ENCODE measurements around the gene CD48. TPM values are rescaled to one million over a fixed set of nuclear protein-coding genes. Genes with fewer than 3 reads are reported as not detected.

The CD48 gene
- total and polyA plus RNA-seq, 4 donors, result 2.5 to 10.0 (median 5.1) TPM

GRCh38 chr1:160753594-160753993 lies 42.0 kb upstream of the CD48 start:
- Histone ChIP-seq H3K4me3 (ENCODE audit: low read depth in 1 of 3, low read length in 3 of 3) (no peak overlapping the region), H3K36me3 (ENCODE audit: control insufficient read depth in 4 of 4, insufficient read depth in 3 of 4, low read depth in 1 of 4, low read length in 3 of 4) (no peaks in the 10 kb centered on the region), H3K9me3 (ENCODE audit: control insufficient read depth in 4 of 4, low read length in 3 of 4) (no peaks in the 10 kb centered on the region), H3K27ac (ENCODE audit: low read depth in 1 of 2, low read length in 2 of 2) (no peak overlapping the region), H3K4me1 (ENCODE audit: control insufficient read depth in 4 of 4, insufficient read depth in 4 of 4, low read length in 3 of 4) (no peaks in the 10 kb centered on the region), H3K27me3 (ENCODE audit: control insufficient read depth in 4 of 4, insufficient read depth in 4 of 4, low read length in 3 of 4) (no peaks in the 10 kb centered on the region), H3K9ac (ENCODE audit: low read depth in 1 of 2, low read length in 2 of 2) (no peak overlapping the region)
- TF ChIP-seq ATF3 (IDR thresholded peaks at IDR 0.05) (no peak), REST (IDR thresholded peaks at IDR 0.05) (no peak), JUND (IDR thresholded peaks at IDR 0.05) (no peak), EGR1 (IDR thresholded peaks at IDR 0.05; ENCODE audit: low read depth in 2 of 2) (no peak), NR2F2 (IDR thresholded peaks at IDR 0.05) (no peak), ZBTB33 (IDR thresholded peaks at IDR 0.05) (no peak), MAX (IDR thresholded peaks at IDR 0.05) (no peak), GABPA (IDR thresholded peaks at IDR 0.05 in 1 of 2, conservative IDR thresholded peaks at IDR 0.05 in 1 of 2) (no peak), RAD21 (IDR thresholded peaks at IDR 0.05) (no peak)
- DNase-seq (ENCODE audit: low spot score), result no peak

GRCh38 chr1:160752924-160753323 lies 41.3 kb upstream of the CD48 start:
- Histone ChIP-seq H3K9ac (ENCODE audit: low read depth in 1 of 2, low read length in 2 of 2) (no peak overlapping the region), H3K4me1 (ENCODE audit: control insufficient read depth in 4 of 4, insufficient read depth in 4 of 4, low read length in 3 of 4) (no peaks in the 10 kb centered on the region), H3K4me3 (ENCODE audit: low read depth in 1 of 3, low read length in 3 of 3) (no peak overlapping the region), H3K27ac (ENCODE audit: low read depth in 1 of 2, low read length in 2 of 2) (no peak overlapping the region), H3K36me3 (ENCODE audit: control insufficient read depth in 4 of 4, insufficient read depth in 3 of 4, low read depth in 1 of 4, low read length in 3 of 4) (no peaks in the 10 kb centered on the region), H3K27me3 (ENCODE audit: control insufficient read depth in 4 of 4, insufficient read depth in 4 of 4, low read length in 3 of 4) (no peaks in the 10 kb centered on the region), H3K9me3 (ENCODE audit: control insufficient read depth in 4 of 4, low read length in 3 of 4) (no peaks in the 10 kb centered on the region)
- WGBS, result 45% methylated on average over 5 of the region's 5 CpGs
- TF ChIP-seq MAX (IDR thresholded peaks at IDR 0.05) (no peak), HNF4A (conservative IDR thresholded peaks at IDR 0.05) (no peak), RXRA (IDR thresholded peaks at IDR 0.05) (no peak), EGR1 (IDR thresholded peaks at IDR 0.05; ENCODE audit: low read depth in 2 of 2) (no peak), FOXA1 (IDR thresholded peaks at IDR 0.05) (no peak), RAD21 (IDR thresholded peaks at IDR 0.05) (no peak), SP1 (IDR thresholded peaks at IDR 0.05) (no peak)
- no peak for DNase-seq (ENCODE audit: low spot score)

Measured in liver (tissue), 9 donors.